IMR-90 (cell line): ENCODE measurements around the gene SH3TC1. TPM values are rescaled to one million over a fixed set of nuclear protein-coding genes. Genes with fewer than 3 reads are reported as not detected.

Experiments
- ATAC-seq: fragments of 200-7000 bp; cut with Tn5 transposase; 2 replicates; pipeline ENCODE4 v1.9.1; 2020; ENCODE audit warnings: low read depth, mild to moderate bottlenecking, moderate library complexity
- BruUV-seq: library from RNA; stranded (reverse); fragments of 400-500 nt; replicated peaks from 2 replicates; lab custom pipeline; 2021; lab: Mats Ljungman, UMichigan
- CTCF ChIA-PET: fragments of 300-600 bp; formaldehyde crosslinking; extraction: SDS; loops from one replicate; lab custom pipeline; 2021; ENCODE audit warnings: antibody characterized with exemption; lab: Yijun Ruan, JAX
- POLR2A ChIA-PET: fragments of 300-600 bp; sonication (Branson Sonifier 250); formaldehyde crosslinking; loops from one replicate; lab custom pipeline; 2022; ENCODE audit warnings: antibody characterized with exemption; ENCODE audit not compliant: unreplicated experiment; lab: Charles Lee
- DNase-seq: peaks from one replicate; pipeline ENCODE4 v3.0.0; 2013
- H2AFZ ChIP-seq: replicated peaks from 2 replicates; pipeline ENCODE3; 2013; ENCODE audit warnings: low read length, mild to moderate bottlenecking; ENCODE audit not compliant: poor library complexity
- H2AK5ac ChIP-seq: 2 replicates; pipeline ENCODE4 v1.6.1; 2013; ENCODE audit warnings: low read depth, low read length, inconsistent platforms
- H2AK9ac ChIP-seq: replicated peaks from 2 replicates; pipeline ENCODE3; 2013; ENCODE audit warnings: mild to moderate bottlenecking, low read depth, low read length, moderate library complexity; ENCODE audit not compliant: poor library complexity
- H2BK120ac ChIP-seq: 2 replicates; pipeline ENCODE4 v1.6.1; 2013; ENCODE audit warnings: low read depth, low read length, inconsistent platforms
- H2BK15ac ChIP-seq: 3 replicates; pipeline ENCODE4 v1.6.1; 2013; ENCODE audit warnings: low read depth, low read length, inconsistent platforms
- H2BK20ac ChIP-seq: 2 replicates; pipeline ENCODE4 v1.6.1; 2013; ENCODE audit warnings: low read depth, mild to moderate bottlenecking, inconsistent platforms, low read length, moderate library complexity
- H2BK5ac ChIP-seq: 2 replicates; pipeline ENCODE4 v1.6.1; 2013; ENCODE audit warnings: mild to moderate bottlenecking, low read depth, low read length, inconsistent platforms; ENCODE audit not compliant: poor library complexity, severe bottlenecking
- H3K14ac ChIP-seq: replicated peaks from 2 replicates; pipeline ENCODE4 v1.6.1; 2013; ENCODE audit warnings: low read depth, low read length, inconsistent platforms
- H3K18ac ChIP-seq: 2 replicates; pipeline ENCODE4 v1.6.1; 2013; ENCODE audit warnings: low read depth, low read length, control low read depth
- H3K23ac ChIP-seq: 2 replicates; pipeline ENCODE4 v1.6.1; 2013; ENCODE audit warnings: low read depth, low read length, inconsistent platforms
- H3K27ac ChIP-seq: 2 replicates; pipeline ENCODE4 v1.5.1; 2013; ENCODE audit warnings: mild to moderate bottlenecking, control low read depth, low read length; ENCODE audit not compliant: insufficient read depth
- H3K27me3 ChIP-seq: 2 replicates; pipeline ENCODE4 v1.6.1; 2013; ENCODE audit warnings: low read length; ENCODE audit not compliant: control insufficient read depth, insufficient read depth
- H3K36me3 ChIP-seq: 2 replicates; pipeline ENCODE4 v1.6.1; 2013; ENCODE audit warnings: low read length, mixed read lengths; ENCODE audit not compliant: control insufficient read depth, insufficient read depth
- H3K4ac ChIP-seq: 2 replicates; pipeline ENCODE4 v1.6.1; 2013; ENCODE audit warnings: low read depth, low read length, inconsistent platforms
- H3K4me1 ChIP-seq: 2 replicates; pipeline ENCODE4 v1.6.1; 2013; ENCODE audit warnings: low read length, mixed read lengths; ENCODE audit not compliant: control insufficient read depth, insufficient read depth
- H3K4me2 ChIP-seq: 2 replicates; pipeline ENCODE4 v1.6.1; 2013; ENCODE audit warnings: low read depth, mild to moderate bottlenecking, control low read depth, low read length, moderate library complexity
- H3K4me3 ChIP-seq: 2 replicates; pipeline ENCODE4 v1.5.1; 2013; ENCODE audit warnings: low read depth, mild to moderate bottlenecking, control low read depth, low read length, moderate library complexity; ENCODE audit not compliant: insufficient read depth
- H3K56ac ChIP-seq: 2 replicates; pipeline ENCODE4 v1.6.1; 2013; ENCODE audit warnings: low read length, inconsistent platforms; ENCODE audit not compliant: insufficient read depth; ENCODE audit errors: extremely low read depth
- H3K79me1 ChIP-seq, 2 experiments: 2 replicates each; pipeline ENCODE4 v1.6.1; 2013; ENCODE audit warnings: low read length in 2 of 2, inconsistent platforms in 1 of 2, low read depth in 1 of 2
- H3K9ac ChIP-seq: 2 replicates; pipeline ENCODE4 v1.6.1; 2013; ENCODE audit warnings: low read depth, low read length, control low read depth
- H3K9me1 ChIP-seq: 2 replicates; pipeline ENCODE4 v1.6.1; 2013; ENCODE audit warnings: low read length, inconsistent platforms; ENCODE audit not compliant: insufficient read depth
- H3K9me3 ChIP-seq: 2 replicates; pipeline ENCODE4 v1.6.1; 2013; ENCODE audit warnings: low read length; ENCODE audit not compliant: control insufficient read depth, insufficient read depth
- H4K20me1 ChIP-seq: 2 replicates; pipeline ENCODE4 v1.6.1; 2013; ENCODE audit warnings: low read length, inconsistent platforms; ENCODE audit not compliant: insufficient read depth
- H4K5ac ChIP-seq: 2 replicates; pipeline ENCODE4 v1.6.1; 2013; ENCODE audit warnings: mild to moderate bottlenecking, low read depth, low read length, control low read depth
- H4K8ac ChIP-seq, 2 experiments: 2 replicates each; pipeline ENCODE4 v1.6.1; 2013; ENCODE audit warnings: low read depth in 2 of 2, low read length in 2 of 2, control low read depth in 1 of 2, inconsistent platforms in 1 of 2
- H4K91ac ChIP-seq: 2 replicates; pipeline ENCODE4 v1.6.1; 2013; ENCODE audit warnings: low read depth, low read length, inconsistent platforms; ENCODE audit not compliant: insufficient read depth
- BHLHE40 ChIP-seq: fragments of 150-350 bp; IDR thresholded peaks from 2 replicates; pipeline ENCODE4 v1.6.1; 2016; ENCODE audit warnings: mild to moderate bottlenecking, low read depth, low read length
- CEBPB ChIP-seq: IDR thresholded peaks from 2 replicates; pipeline ENCODE4 v1.6.1; 2012; ENCODE audit warnings: low read depth, low read length, improper control_type of control experiment
- CHD1 ChIP-seq: IDR thresholded peaks from 2 replicates; pipeline ENCODE4 v1.6.1; 2012; ENCODE audit warnings: low read depth, low read length, improper control_type of control experiment
- ELK1 ChIP-seq: fragments of 150-350 bp; IDR thresholded peaks from 2 replicates; pipeline ENCODE4 v1.6.1; 2016; ENCODE audit warnings: low read depth, mild to moderate bottlenecking, low read length, moderate library complexity, borderline replicate concordance
- FOS ChIP-seq: fragments of 150-350 bp; IDR thresholded peaks from 2 replicates; pipeline ENCODE4 v1.6.1; 2016; ENCODE audit warnings: low read depth, low read length
- MAZ ChIP-seq: IDR thresholded peaks from 2 replicates; pipeline ENCODE4 v1.6.1; 2012; ENCODE audit warnings: low read depth, mild to moderate bottlenecking, low read length, improper control_type of control experiment, moderate library complexity, borderline replicate concordance
- MXI1 ChIP-seq: IDR thresholded peaks from 2 replicates; pipeline ENCODE4 v1.6.1; 2012; ENCODE audit warnings: low read depth, mild to moderate bottlenecking, low read length, moderate library complexity, borderline replicate concordance
- NFE2L2 ChIP-seq: fragments of 150-350 bp; IDR thresholded peaks from 2 replicates; pipeline ENCODE4 v1.6.1; 2016; ENCODE audit warnings: low read depth, mild to moderate bottlenecking, low read length
- POLR2A ChIP-seq: IDR thresholded peaks from 2 replicates; pipeline ENCODE4 v1.6.1; 2012; ENCODE audit warnings: mild to moderate bottlenecking, low read depth, low read length
- RAD21 ChIP-seq: IDR thresholded peaks from 2 replicates; pipeline ENCODE4 v1.6.1; 2012; ENCODE audit warnings: low read length, improper control_type of control experiment
- RCOR1 ChIP-seq: IDR thresholded peaks from 2 replicates; pipeline ENCODE4 v1.6.1; 2012; ENCODE audit warnings: mild to moderate bottlenecking, low read length, improper control_type of control experiment; ENCODE audit not compliant: insufficient replicate concordance
- RFX5 ChIP-seq: IDR thresholded peaks from 2 replicates; pipeline ENCODE4 v1.8.0; 2012; ENCODE audit warnings: low read depth, mild to moderate bottlenecking, low read length, moderate library complexity
- SMC3 ChIP-seq: fragments of 150-350 bp; IDR thresholded peaks from 2 replicates; pipeline ENCODE4 v1.6.1; 2016; ENCODE audit warnings: low read depth, mild to moderate bottlenecking, antibody characterized with exemption, low read length, moderate library complexity
- WGBS, 2 experiments: methylation state at CpG; one replicate each; pipeline versions ENCODE4 v1.1.5 to v1.1.7; 2013; ENCODE audit warnings: missing lambda C conversion rate in 2 of 2; ENCODE audit not compliant: insufficient read length in 1 of 2; ENCODE audit errors: extremely low coverage in 2 of 2; 5-methylcytosine and 5-hydroxymethylcytosine counted together
- dilution Hi-C: fragments of 300-500 bp; cut with HindIII; formaldehyde crosslinking; loops from one replicate; pipeline ENCODE4 v1.14.3; 2018; ENCODE audit warnings: low sequenced_read_pairs; ENCODE audit not compliant: unreplicated experiment
- in situ Hi-C: fragments of 300-500 bp; cut with MboI; formaldehyde crosslinking; loops from 3 replicates; pipeline ENCODE4 v1.14.3; 2019; ENCODE audit warnings: low sequenced_read_pairs, inconsistent platforms, mixed read lengths
- intact Hi-C: fragments of 100-400 bp; cut with micrococcal nuclease; formaldehyde crosslinking; loops from 2 replicates; pipeline ENCODE4 v1.10.0; 2022
- polyA plus RNA-seq, 3 experiments: library from polyadenylated mRNA; depleted of rRNA; stranded (reverse); fragments of >200 nt; gene quantifications; 2 replicates each; pipeline ENCODE4 v1.2.3, GENCODE V29; 2012; ENCODE audit warnings: low replicate concordance in 1 of 3
- total RNA-seq: library from RNA; depleted of rRNA; stranded (reverse); fragments of >200 nt; gene quantifications from 2 replicates; pipeline ENCODE4 v1.2.3, GENCODE V29; 2012
- TF ChIP-seq, protein P1 (sequence below): fragments of 150-350 bp; IDR thresholded peaks from 2 replicates; pipeline ENCODE4 v1.6.1; 2017; ENCODE audit warnings: mild to moderate bottlenecking, antibody characterized with exemption, low read length, low read depth
- TF ChIP-seq, protein P2 (sequence below): conservative IDR thresholded peaks from 2 replicates; pipeline ENCODE4 v1.5.1; 2012; ENCODE audit warnings: mild to moderate bottlenecking, low read depth, low read length, improper control_type of control experiment

SH3TC1 gene
- total and polyA plus RNA-seq, 2 of the 4 experiments (the other 2 are of a cell fraction) = 1.6 to 2.2 TPM

DNA sequence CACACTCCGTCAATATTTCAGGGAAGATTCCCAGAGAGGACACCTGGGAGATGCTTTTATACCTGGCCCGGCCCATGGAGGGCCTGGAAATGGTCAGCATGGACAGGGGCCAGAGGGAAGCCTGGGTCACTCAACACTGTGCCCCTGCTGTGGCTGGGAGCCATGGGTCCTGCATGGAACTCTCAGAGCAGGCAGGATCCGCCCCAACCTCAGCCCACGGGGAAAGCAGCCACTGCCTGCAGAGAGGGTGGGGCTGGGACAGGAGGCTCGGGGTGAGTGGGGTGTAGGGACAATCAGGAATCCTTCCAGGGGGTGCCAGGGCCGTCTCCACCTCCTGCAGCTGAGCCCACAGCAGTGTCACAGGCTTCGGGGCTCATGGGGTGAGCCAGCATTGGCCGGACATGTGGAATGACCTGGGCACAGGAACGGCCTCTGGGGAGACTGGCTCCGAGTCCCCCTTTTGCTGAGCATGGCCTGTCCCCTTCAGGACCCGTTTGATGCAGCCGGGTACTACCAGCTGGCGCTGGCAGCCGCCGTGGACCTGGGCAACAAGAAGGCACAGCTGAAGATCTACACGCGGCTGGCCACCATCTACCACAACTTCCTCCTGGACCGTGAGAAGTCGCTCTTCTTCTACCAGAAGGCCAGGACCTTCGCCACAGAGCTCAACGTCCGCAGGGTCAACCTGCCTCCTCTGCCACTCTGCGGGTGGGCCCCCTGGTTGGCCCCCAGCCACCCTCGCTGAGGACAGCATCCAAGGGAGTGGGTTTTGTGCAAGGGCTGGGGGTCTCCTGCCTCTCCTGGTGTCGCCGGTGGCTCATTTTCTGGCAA is 41.3 kb downstream of the SH3TC1 start:
- H3K4ac ChIP-seq = no peak overlapping the region
- H4K91ac ChIP-seq = no peak overlapping the region
- no peak overlapping the region for H4K5ac ChIP-seq
- H2BK15ac ChIP-seq = no peak overlapping the region
- no TSS peak for BruUV-seq
- no peaks in the 10 kb centered on the region; the same call in 1 of the 2 replicates for H4K20me1 ChIP-seq
- H2AK9ac ChIP-seq = no peak overlapping the region
- ChIA-PET CTCF (no interaction called here), POLR2A (no interaction called here)
- dilution Hi-C loops (no loop called here), in situ Hi-C loops (loop anchor here (5.0 kb wide), 1 partner anchor 162 kb away; no protein-coding TSS in a partner anchor), intact Hi-C loops (no loop called here)
- H3K4me3 ChIP-seq = no peak overlapping the region
- H2AK5ac ChIP-seq = no peak overlapping the region
- no peak overlapping the region for H3K14ac ChIP-seq
- no peaks in the 10 kb centered on the region for H3K79me1 ChIP-seq
- H2BK20ac ChIP-seq = no peak overlapping the region
- no peaks in the 10 kb centered on the region; the same call in 1 of the 2 replicates for H3K27me3 ChIP-seq
- H3K27ac ChIP-seq = no peak overlapping the region
- H3K18ac ChIP-seq = no peak overlapping the region
- H3K23ac ChIP-seq = no peak overlapping the region
- H2AFZ ChIP-seq = no peak overlapping the region
- no peak overlapping the region for H4K8ac ChIP-seq
- no peak overlapping the region for H3K4me2 ChIP-seq
- 93% methylated on average over 2 of the region's 26 CpGs; no CpG with 5 or more reads in 1 of the 2 experiments for WGBS, 2 experiments
- no peak overlapping the region for H3K9ac ChIP-seq
- H3K36me3 ChIP-seq = no peaks in the 10 kb centered on the region
- H3K4me1 ChIP-seq = peaks cover 5% of the 10 kb centered on the region
- ATAC-seq = no peak
- DNase-seq = no peak
- no peaks in the 10 kb centered on the region; the same call in 1 of the 2 replicates for H3K9me3 ChIP-seq
- H2BK5ac ChIP-seq = no peak overlapping the region
- no peak overlapping the region for H2BK120ac ChIP-seq
- no peak overlapping the region for H3K56ac ChIP-seq
- H3K9me1 ChIP-seq = no peaks in the 10 kb centered on the region
- no peak for TF ChIP-seq RAD21
- no peak for TF ChIP-seq CEBPB
- TF ChIP-seq POLR2A = no peak
- TF ChIP-seq MXI1 = no peak
- TF ChIP-seq NFE2L2 = no peak
- TF ChIP-seq SMC3 = no peak
- TF ChIP-seq ELK1 = no peak
- TF ChIP-seq RCOR1 = no peak
- TF ChIP-seq CHD1 = no peak
- no peak for TF ChIP-seq RFX5
- TF ChIP-seq, protein P1, sequence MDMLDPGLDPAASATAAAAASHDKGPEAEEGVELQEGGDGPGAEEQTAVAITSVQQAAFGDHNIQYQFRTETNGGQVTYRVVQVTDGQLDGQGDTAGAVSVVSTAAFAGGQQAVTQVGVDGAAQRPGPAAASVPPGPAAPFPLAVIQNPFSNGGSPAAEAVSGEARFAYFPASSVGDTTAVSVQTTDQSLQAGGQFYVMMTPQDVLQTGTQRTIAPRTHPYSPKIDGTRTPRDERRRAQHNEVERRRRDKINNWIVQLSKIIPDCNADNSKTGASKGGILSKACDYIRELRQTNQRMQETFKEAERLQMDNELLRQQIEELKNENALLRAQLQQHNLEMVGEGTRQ = no peak
- no peak for TF ChIP-seq FOS
- TF ChIP-seq BHLHE40 = no peak
- TF ChIP-seq MAZ = no peak
- TF ChIP-seq, protein P2, sequence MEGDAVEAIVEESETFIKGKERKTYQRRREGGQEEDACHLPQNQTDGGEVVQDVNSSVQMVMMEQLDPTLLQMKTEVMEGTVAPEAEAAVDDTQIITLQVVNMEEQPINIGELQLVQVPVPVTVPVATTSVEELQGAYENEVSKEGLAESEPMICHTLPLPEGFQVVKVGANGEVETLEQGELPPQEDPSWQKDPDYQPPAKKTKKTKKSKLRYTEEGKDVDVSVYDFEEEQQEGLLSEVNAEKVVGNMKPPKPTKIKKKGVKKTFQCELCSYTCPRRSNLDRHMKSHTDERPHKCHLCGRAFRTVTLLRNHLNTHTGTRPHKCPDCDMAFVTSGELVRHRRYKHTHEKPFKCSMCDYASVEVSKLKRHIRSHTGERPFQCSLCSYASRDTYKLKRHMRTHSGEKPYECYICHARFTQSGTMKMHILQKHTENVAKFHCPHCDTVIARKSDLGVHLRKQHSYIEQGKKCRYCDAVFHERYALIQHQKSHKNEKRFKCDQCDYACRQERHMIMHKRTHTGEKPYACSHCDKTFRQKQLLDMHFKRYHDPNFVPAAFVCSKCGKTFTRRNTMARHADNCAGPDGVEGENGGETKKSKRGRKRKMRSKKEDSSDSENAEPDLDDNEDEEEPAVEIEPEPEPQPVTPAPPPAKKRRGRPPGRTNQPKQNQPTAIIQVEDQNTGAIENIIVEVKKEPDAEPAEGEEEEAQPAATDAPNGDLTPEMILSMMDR = no peak
